Activated T-helper 2 cell treated with anti-CD3 and anti-CD28 coated beads, Interferon-gamma antibody, Interleukin-2, Interleukin-4, amounts not matched to agents 10 μg/mL and 5 μg/mL and 100 μg/mL, durations not matched to agents 14 hours and 24 hours and 36 hours (primary cell): Measurements from ENCODE around the gene CBX3. TPM values are rescaled to one million over a fixed set of nuclear protein-coding genes. Genes with fewer than 3 reads are reported as not detected.
"Not testable (repeated sequence)": the region's sequence is repeated elsewhere in the genome, so short reads cannot be mapped to it uniquely, and the experiment has no call there.

Experiments
- DNase-seq: peaks from one replicate; pipeline ENCODE4 v3.0.0; 2021; ENCODE audit warnings: low spot score
- H3K27ac Mint-ChIP-seq: one replicate; pipeline ENCODE4 v1.8.0; 2021; ENCODE audit warnings: mixed read lengths
- H3K27me3 Mint-ChIP-seq: one replicate; pipeline ENCODE4 v1.8.0; 2021; ENCODE audit warnings: low read depth, mixed read lengths
- H3K36me3 Mint-ChIP-seq: one replicate; pipeline ENCODE4 v1.8.0; 2021; ENCODE audit warnings: low read depth, mixed read lengths
- H3K4me1 Mint-ChIP-seq: one replicate; pipeline ENCODE4 v1.8.0; 2021; ENCODE audit warnings: low read depth, mixed read lengths
- H3K4me3 Mint-ChIP-seq: one replicate; pipeline ENCODE4 v1.8.0; 2021; ENCODE audit warnings: low read depth, mild to moderate bottlenecking, moderate library complexity, mixed read lengths
- H3K9me3 Mint-ChIP-seq: one replicate; pipeline ENCODE4 v1.8.0; 2021; ENCODE audit warnings: mixed read lengths
- intact Hi-C: fragments of 100-400 bp; cut with micrococcal nuclease; formaldehyde crosslinking; loops from one replicate; pipeline ENCODE4 v1.15.1; 2023
- total RNA-seq: library from RNA; stranded (reverse); gene quantifications from 2 replicates; pipeline ENCODE4 v1.2.3, GENCODE V29; 2022

Gene CBX3
- total RNA-seq, 1 donor from 2014 or later, result 275 TPM

GRCh38 chr7:26261866-26262265 is 60.3 kb downstream of the CBX3 start:
- DNase-seq, H3K27me3 Mint-ChIP-seq, H3K4me1 Mint-ChIP-seq, H3K9me3 Mint-ChIP-seq, H3K36me3 Mint-ChIP-seq, H3K27ac Mint-ChIP-seq, H3K4me3 Mint-ChIP-seq, intact Hi-C loops: not testable (repeated sequence)

Other genes starting within 250 kb of the CBX3 start
- gene NFE2L3, start 49.5 kb upstream of the CBX3 start, total RNA-seq, result 42.3 and 44.6 TPM in 2 replicates
- 835 and 845 TPM in 2 replicates for gene HNRNPA2B1, start 999 bp upstream of the CBX3 start, total RNA-seq
- gene SNX10, start 90.1 kb downstream of the CBX3 start, total RNA-seq, result 54.9 and 59.3 TPM in 2 replicates